ENCODE results near the gene DUS2. TPM values are rescaled to one million over a fixed set of nuclear protein-coding genes. Genes with fewer than 3 reads are reported as not detected.
A peak's percentile ranks its signal among the peaks of the same experiment; 100 is the strongest.

The DUS2 gene
- total and polyA plus RNA-seq, 4 donors: 3.0 to 13.1 (median 7.1) TPM

DNA sequence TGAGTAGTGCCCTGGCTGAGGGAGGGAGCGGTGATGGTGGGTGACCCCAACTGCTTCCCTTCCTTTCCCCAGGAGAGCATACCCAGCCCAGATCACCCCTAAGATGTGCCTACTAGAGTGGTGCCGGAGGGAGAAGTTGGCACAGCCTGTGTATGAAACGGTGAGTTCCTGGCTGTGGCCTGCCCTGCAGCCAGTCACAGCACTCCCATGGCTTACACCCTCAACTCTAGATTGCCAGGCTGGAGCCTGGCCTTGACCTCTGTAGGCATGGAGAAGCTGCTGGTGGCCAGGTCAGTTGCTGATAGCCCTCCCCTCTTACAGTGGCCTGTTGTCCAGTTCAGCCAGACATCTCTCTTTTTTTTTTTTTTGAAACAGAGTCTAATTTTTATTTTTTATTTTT, 53.5 kb downstream of the DUS2 start:
- no peak for ATAC-seq (ENCODE audit: low FRiP score)
- no peaks in the 10 kb centered on the region for H3K36me3 ChIP-seq (ENCODE audit: control insufficient read depth in 1 of 2, insufficient read depth in 2 of 2, low read length in 1 of 2)
- H3K27me3 ChIP-seq (ENCODE audit: control insufficient read depth in 1 of 2, insufficient read depth in 2 of 2, low read length in 1 of 2): no peaks in the 10 kb centered on the region
- no peak for DNase-seq
- 92% methylated on average over 3 of the region's 3 CpGs for WGBS, 2 donors
- no peak overlapping the region for H3K27ac ChIP-seq (ENCODE audit: low read depth in 1 of 2, low read length in 2 of 2)
- H3K4me1 ChIP-seq (ENCODE audit: control insufficient read depth in 1 of 2, insufficient read depth in 2 of 2, low read length in 2 of 2): no peaks in the 10 kb centered on the region
- no peaks in the 10 kb centered on the region for H3K9me3 ChIP-seq (ENCODE audit: control insufficient read depth, low read length)
- intact Hi-C loops (cut with DNase I): no loop called here
- no peak overlapping the region for H3K4me3 ChIP-seq (ENCODE audit: low read length in 2 of 2)

- no peak for DNase-seq
- 92 to 93% methylated on average over 7 of the region's 7 CpGs for WGBS, 2 donors
These were observed 55.0 kb downstream of the DUS2 start for GRCh38 chr16:68077866-68078700.

DNA sequence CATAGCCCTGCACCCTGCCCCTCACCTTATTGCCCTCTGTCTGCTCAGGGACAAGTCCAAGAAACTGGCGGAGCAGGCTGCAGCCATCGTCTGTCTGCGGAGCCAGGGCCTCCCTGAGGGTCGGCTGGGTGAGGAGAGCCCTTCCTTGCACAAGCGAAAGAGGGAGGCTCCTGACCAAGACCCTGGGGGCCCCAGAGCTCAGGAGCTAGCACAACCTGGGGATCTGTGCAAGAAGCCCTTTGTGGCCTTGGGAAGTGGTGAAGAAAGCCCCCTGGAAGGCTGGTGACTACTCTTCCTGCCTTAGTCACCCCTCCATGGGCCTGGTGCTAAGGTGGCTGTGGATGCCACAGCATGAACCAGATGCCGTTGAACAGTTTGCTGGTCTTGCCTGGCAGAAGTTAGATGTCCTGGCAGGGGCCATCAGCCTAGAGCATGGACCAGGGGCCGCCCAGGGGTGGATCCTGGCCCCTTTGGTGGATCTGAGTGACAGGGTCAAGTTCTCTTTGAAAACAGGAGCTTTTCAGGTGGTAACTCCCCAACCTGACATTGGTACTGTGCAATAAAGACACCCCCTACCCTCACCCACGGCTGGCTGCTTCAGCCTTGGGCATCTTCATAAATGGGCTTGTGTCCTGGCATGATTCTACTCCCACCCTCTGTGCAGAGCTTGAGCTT, 55.8 kb downstream of the DUS2 start:
- Histone ChIP-seq H3K27me3 (ENCODE audit: control insufficient read depth in 1 of 2, insufficient read depth in 2 of 2, low read length in 1 of 2) (no peaks in the 10 kb centered on the region), H3K9me3 (ENCODE audit: control insufficient read depth, low read length) (no peaks in the 10 kb centered on the region), H3K27ac (ENCODE audit: low read depth in 1 of 2, low read length in 2 of 2) (no peak overlapping the region), H3K4me3 (ENCODE audit: low read length in 2 of 2) (no peak overlapping the region), H3K4me1 (ENCODE audit: control insufficient read depth in 1 of 2, insufficient read depth in 2 of 2, low read length in 2 of 2) (no peaks in the 10 kb centered on the region), H3K36me3 (ENCODE audit: control insufficient read depth in 1 of 2, insufficient read depth in 2 of 2, low read length in 1 of 2) (no peaks in the 10 kb centered on the region)
- ATAC-seq (ENCODE audit: low FRiP score) (no peak), DNase-seq (no peak)
- intact Hi-C loops (cut with DNase I): no loop called here
- WGBS, 2 donors: 91 to 92% methylated on average over 8 of the region's 8 CpGs

More at GRCh38 chr16:68077866-68078700, 55.0 kb downstream of the DUS2 start:
- no peak overlapping the region for H3K27ac ChIP-seq (ENCODE audit: low read depth in 1 of 2, low read length in 2 of 2)
- H3K27me3 ChIP-seq (ENCODE audit: control insufficient read depth in 1 of 2, insufficient read depth in 2 of 2, low read length in 1 of 2): no peaks in the 10 kb centered on the region
- H3K4me1 ChIP-seq (ENCODE audit: control insufficient read depth in 1 of 2, insufficient read depth in 2 of 2, low read length in 2 of 2): no peaks in the 10 kb centered on the region
- no peak for ATAC-seq (ENCODE audit: low FRiP score)
- intact Hi-C loops (cut with DNase I): no loop called here
- H3K9me3 ChIP-seq (ENCODE audit: control insufficient read depth, low read length): no peaks in the 10 kb centered on the region
- no peak overlapping the region for H3K4me3 ChIP-seq (ENCODE audit: low read length in 2 of 2)
- H3K36me3 ChIP-seq (ENCODE audit: control insufficient read depth in 1 of 2, insufficient read depth in 2 of 2, low read length in 1 of 2): no peaks in the 10 kb centered on the region

DNA sequence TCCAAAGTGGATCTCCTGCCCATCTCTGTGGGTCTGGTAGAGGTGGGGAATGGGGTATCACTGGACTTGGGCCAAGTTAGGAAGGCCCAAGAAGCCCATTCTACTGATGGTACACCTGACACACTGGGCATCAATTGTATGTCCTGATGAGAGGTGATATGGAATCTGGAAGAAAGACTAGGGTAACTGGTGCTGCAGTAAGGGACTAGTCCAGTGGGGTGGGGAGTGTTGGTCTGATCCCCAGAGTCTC, 56.2 kb downstream of the DUS2 start:
- DNase-seq (no peak), ATAC-seq (ENCODE audit: low FRiP score) (no peak)
- H3K36me3 ChIP-seq (ENCODE audit: control insufficient read depth in 1 of 2, insufficient read depth in 2 of 2, low read length in 1 of 2): no peaks in the 10 kb centered on the region
- H3K27me3 ChIP-seq (ENCODE audit: control insufficient read depth in 1 of 2, insufficient read depth in 2 of 2, low read length in 1 of 2): no peaks in the 10 kb centered on the region
- no peak overlapping the region for H3K27ac ChIP-seq (ENCODE audit: low read depth in 1 of 2, low read length in 2 of 2)
- intact Hi-C loops (cut with DNase I): no loop called here
- H3K4me1 ChIP-seq (ENCODE audit: control insufficient read depth in 1 of 2, insufficient read depth in 2 of 2, low read length in 2 of 2): no peaks in the 10 kb centered on the region
- no peaks in the 10 kb centered on the region for H3K9me3 ChIP-seq (ENCODE audit: control insufficient read depth, low read length)
- H3K4me3 ChIP-seq (ENCODE audit: low read length in 2 of 2): no peak overlapping the region

DNA sequence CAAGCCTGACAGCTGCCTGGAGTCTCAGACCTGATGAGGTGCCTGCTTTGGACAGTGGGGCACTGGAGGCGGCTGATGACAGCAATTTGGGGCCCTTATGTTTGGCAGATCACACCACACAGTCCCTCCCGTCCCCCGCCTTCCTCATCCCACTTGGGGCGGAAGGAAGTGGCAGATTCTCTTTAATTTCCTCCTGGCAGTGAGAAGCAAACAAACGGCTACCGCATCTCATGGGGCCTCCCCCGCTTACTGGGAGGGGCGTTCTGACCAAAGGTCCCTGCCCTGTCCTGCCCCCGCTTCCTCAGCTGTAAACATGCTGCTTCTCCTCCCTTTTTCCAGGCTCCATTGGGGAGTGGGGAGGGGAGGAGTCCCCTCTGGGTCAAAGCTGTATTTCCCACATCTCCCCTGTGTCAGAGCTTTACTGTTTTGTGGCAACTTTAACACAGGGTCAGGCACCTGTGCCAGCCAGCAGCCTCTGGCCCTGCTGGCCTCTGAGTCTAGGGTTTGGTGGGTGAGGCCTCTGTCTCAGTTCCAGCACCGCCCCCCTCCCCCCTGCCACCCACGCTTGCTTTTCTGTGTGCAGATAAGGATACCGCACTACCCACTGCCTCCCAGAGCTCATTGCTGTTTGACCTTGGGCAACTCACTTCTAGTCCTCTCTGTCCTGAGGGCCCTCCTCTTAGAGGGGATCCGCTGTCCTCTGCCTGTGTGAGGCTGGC, 56.7 kb downstream of the DUS2 start:
- intact Hi-C loops (cut with DNase I): loop anchor here (5.0 to 10.0 kb wide), 2 partner anchors 153 to 155 kb away; partner anchors contain the start of gene ESRP2 (in 1 of the 2)
- WGBS, 2 donors: 76 to 78% methylated on average over 13 of the region's 13 CpGs

DNA sequence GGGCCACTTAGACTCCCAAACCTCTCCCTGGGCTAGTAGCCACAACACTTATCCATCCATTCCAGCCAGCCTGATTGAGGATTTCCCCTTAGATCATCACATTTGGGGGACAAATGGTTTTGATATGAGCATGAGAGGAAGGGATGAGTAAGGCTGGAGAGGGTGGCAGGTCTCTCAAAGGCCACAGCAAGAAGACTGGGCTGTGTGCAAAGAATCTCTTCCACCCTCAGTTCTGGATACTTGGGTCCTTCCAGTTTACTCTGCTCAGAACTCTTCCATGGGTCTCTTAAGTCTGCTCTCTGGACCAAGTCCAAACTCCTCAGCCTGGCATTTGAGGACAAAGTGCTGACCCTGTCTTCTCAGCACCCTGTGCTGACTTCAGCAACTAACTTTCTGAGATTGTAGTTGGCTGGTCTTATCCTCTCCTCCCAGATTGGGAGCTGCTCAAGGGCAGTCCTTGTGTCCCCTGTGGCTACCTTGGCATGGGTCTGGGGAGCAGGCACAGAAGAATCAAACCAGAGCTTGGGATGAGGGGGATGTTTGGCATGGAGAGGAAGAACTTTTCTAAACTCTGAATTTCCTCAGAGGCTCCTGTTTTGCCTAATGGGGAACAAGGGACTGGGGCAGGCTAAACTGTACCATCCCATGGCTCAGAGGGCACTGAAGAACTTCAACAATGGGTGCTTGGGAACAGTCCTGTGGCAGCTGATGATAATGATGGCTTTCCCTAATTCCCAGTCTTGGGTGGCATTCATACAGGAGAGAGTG, 59.0 kb downstream of the DUS2 start:
- ATAC-seq (ENCODE audit: low FRiP score): no peak
- no peak for DNase-seq
- intact Hi-C loops (cut with DNase I): loop anchor here (5.0 to 10.0 kb wide), 2 partner anchors 150 to 153 kb away; partner anchors contain the start of gene ESRP2 (in 1 of the 2)
- Histone ChIP-seq H3K4me1 (ENCODE audit: control insufficient read depth in 1 of 2, insufficient read depth in 2 of 2, low read length in 2 of 2) (no peaks in the 10 kb centered on the region), H3K27me3 (ENCODE audit: control insufficient read depth in 1 of 2, insufficient read depth in 2 of 2, low read length in 1 of 2) (no peaks in the 10 kb centered on the region), H3K9me3 (ENCODE audit: control insufficient read depth, low read length) (no peaks in the 10 kb centered on the region), H3K4me3 (ENCODE audit: low read length in 2 of 2) (no peak overlapping the region), H3K36me3 (ENCODE audit: control insufficient read depth in 1 of 2, insufficient read depth in 2 of 2, low read length in 1 of 2) (no peaks in the 10 kb centered on the region), H3K27ac (ENCODE audit: low read depth in 1 of 2, low read length in 2 of 2) (no peak overlapping the region)

More for the DNA sequence above, 56.7 kb downstream of the DUS2 start:
- peak; percentile 81 to 87 for DNase-seq
- H3K4me1 ChIP-seq (ENCODE audit: control insufficient read depth in 1 of 2, insufficient read depth in 2 of 2, low read length in 2 of 2): no peaks in the 10 kb centered on the region
- ATAC-seq (ENCODE audit: low FRiP score): peak; percentile 12
- H3K9me3 ChIP-seq (ENCODE audit: control insufficient read depth, low read length): no peaks in the 10 kb centered on the region
- no peaks in the 10 kb centered on the region for H3K27me3 ChIP-seq (ENCODE audit: control insufficient read depth in 1 of 2, insufficient read depth in 2 of 2, low read length in 1 of 2)
- H3K4me3 ChIP-seq (ENCODE audit: low read length in 2 of 2): no peak overlapping the region
- no peak overlapping the region for H3K27ac ChIP-seq (ENCODE audit: low read depth in 1 of 2, low read length in 2 of 2)
- no peaks in the 10 kb centered on the region for H3K36me3 ChIP-seq (ENCODE audit: control insufficient read depth in 1 of 2, insufficient read depth in 2 of 2, low read length in 1 of 2)

DNA sequence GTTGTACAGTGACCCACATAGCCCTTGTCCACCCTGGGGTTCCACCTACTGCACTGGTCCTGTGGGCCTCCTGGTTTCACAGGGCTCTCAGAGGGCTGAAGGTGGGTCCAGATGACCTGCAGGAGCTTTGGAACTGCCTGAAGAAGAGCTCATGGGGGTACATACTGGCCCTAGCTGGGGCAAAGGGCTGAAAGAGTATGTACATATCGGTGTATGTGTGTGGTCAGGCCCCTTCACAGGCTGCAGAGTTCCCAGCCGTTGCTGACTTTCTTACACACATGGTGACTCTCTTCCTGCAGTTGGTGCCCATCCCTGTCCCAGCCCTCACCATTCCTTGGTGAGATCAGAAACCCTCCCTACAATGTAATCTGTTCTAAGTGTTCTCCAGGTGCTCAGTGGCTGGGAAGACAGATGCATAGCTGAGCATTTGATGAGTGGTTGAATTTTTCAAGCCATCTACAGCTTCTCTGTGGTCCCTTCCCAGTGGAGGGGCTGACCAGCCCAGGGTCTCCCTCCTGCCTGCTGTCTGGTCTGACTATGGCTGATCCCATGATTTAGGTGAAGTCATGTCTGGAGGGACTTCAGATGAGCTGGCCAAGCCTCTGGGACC, 59.6 kb downstream of the DUS2 start:
- no peaks in the 10 kb centered on the region for H3K4me1 ChIP-seq (ENCODE audit: control insufficient read depth in 1 of 2, insufficient read depth in 2 of 2, low read length in 2 of 2)
- no peaks in the 10 kb centered on the region for H3K9me3 ChIP-seq (ENCODE audit: control insufficient read depth, low read length)
- H3K4me3 ChIP-seq (ENCODE audit: low read length in 2 of 2): no peak overlapping the region
- ATAC-seq (ENCODE audit: low FRiP score) (no peak), DNase-seq (no peak)
- 84 to 88% methylated on average over 2 of the region's 2 CpGs for WGBS, 2 donors
- H3K36me3 ChIP-seq (ENCODE audit: control insufficient read depth in 1 of 2, insufficient read depth in 2 of 2, low read length in 1 of 2): no peaks in the 10 kb centered on the region
- intact Hi-C loops (cut with DNase I): loop anchor here (5.0 to 10.0 kb wide), 2 partner anchors 150 to 152 kb away; partner anchors contain the start of gene ESRP2 (in 1 of the 2)
- H3K27me3 ChIP-seq (ENCODE audit: control insufficient read depth in 1 of 2, insufficient read depth in 2 of 2, low read length in 1 of 2): no peaks in the 10 kb centered on the region
- H3K27ac ChIP-seq (ENCODE audit: low read depth in 1 of 2, low read length in 2 of 2): peak overlapping the region in 1 of 2 donors; percentile 93

DNA sequence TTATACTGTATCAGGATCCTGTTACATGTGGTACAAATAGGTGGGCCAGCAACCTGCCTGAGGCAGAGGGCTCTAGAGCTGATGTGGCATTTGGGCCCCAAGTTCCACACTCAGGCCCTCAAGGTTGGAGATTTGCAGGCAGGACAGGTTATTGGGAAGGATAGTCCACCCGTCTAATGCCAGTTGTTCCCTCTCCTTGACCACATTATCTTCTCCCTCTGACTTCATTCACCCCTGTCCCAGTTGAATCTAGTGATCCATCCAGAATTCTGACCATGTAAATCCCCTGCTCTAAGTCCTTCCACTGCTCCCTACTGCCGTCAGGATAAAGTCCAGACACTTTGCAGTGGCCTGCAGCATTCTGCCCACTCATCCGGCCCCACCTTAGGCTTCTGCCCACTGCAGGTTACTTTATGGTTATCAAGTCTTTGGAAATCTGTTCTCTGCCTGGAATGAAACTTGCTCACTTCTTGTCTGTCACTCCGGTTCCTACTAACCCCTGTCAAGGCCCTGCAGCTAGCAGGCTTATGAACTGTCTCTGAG, 60.2 kb downstream of the DUS2 start:
- WGBS, 2 donors: 91 to 93% methylated on average over 4 of the region's 4 CpGs
- DNase-seq: no peak
- intact Hi-C loops (cut with DNase I): loop anchor here (5.0 to 10.0 kb wide), 2 partner anchors 149 to 151 kb away; partner anchors contain the start of gene ESRP2 (in 1 of the 2)

More for the DNA sequence above, 60.2 kb downstream of the DUS2 start:
- Histone ChIP-seq H3K4me1 (ENCODE audit: control insufficient read depth in 1 of 2, insufficient read depth in 2 of 2, low read length in 2 of 2) (no peaks in the 10 kb centered on the region), H3K27me3 (ENCODE audit: control insufficient read depth in 1 of 2, insufficient read depth in 2 of 2, low read length in 1 of 2) (no peaks in the 10 kb centered on the region), H3K4me3 (ENCODE audit: low read length in 2 of 2) (no peak overlapping the region), H3K36me3 (ENCODE audit: control insufficient read depth in 1 of 2, insufficient read depth in 2 of 2, low read length in 1 of 2) (no peaks in the 10 kb centered on the region), H3K27ac (ENCODE audit: low read depth in 1 of 2, low read length in 2 of 2) (peak overlapping the region; percentile 62 to 93), H3K9me3 (ENCODE audit: control insufficient read depth, low read length) (no peaks in the 10 kb centered on the region)
- no peak for ATAC-seq (ENCODE audit: low FRiP score)
